ENCODE data around the gene RAPGEF5.

- TF ChIP-seq HDAC2 (IDR thresholded peaks at IDR 0.05) = no peak
- no peak for TF ChIP-seq NFXL1 (IDR thresholded peaks at IDR 0.05; ENCODE audit: borderline replicate concordance)
Observed at GRCh38 chr7:22200777-22201176, 156.2 kb downstream of the RAPGEF5 start.

Data from GM12878 (cell line).